Neural cell (in vitro differentiated cells): ENCODE results near the gene CDC37L1. TPM values are rescaled to one million over a fixed set of nuclear protein-coding genes. Genes with fewer than 3 reads are reported as not detected.

Experiments
- H2AFZ ChIP-seq: fragments of 200-600, 300-800 bp; sonication (generic), shearing (Covaris generic); 2 replicates; pipeline ENCODE4 v1.6.0; 2014; ENCODE audit warnings: low read depth, mild to moderate bottlenecking, antibody characterized with exemption, low read length, moderate library complexity
- H3F3A ChIP-seq: fragments of 200-600 bp; shearing (Covaris generic); 2 replicates; pipeline ENCODE4 v1.6.1; 2016; ENCODE audit warnings: mild to moderate bottlenecking, moderate library complexity, mixed read lengths, antibody characterized with exemption, low read length; ENCODE audit not compliant: insufficient read depth, poor library complexity, severe bottlenecking
- H3K27ac ChIP-seq: fragments of 200-600, 300-800 bp; sonication (generic), shearing (Covaris generic); 2 replicates; pipeline ENCODE4 v1.5.1; 2014; ENCODE audit warnings: mild to moderate bottlenecking, low read length, moderate library complexity
- H3K27me3 ChIP-seq: fragments of 300-800, 200-600 bp; sonication (generic), shearing (Covaris generic); 2 replicates; pipeline ENCODE4 v1.6.0; 2014; ENCODE audit warnings: mild to moderate bottlenecking, low read depth, low read length, moderate library complexity; ENCODE audit not compliant: insufficient read depth
- H3K36me3 ChIP-seq: fragments of 300-800, 200-600 bp; sonication (generic), shearing (Covaris generic); 2 replicates; pipeline ENCODE4 v1.5.1; 2014; ENCODE audit warnings: mild to moderate bottlenecking, antibody characterized with exemption, low read length, moderate library complexity; ENCODE audit not compliant: insufficient read depth
- H3K4me2 ChIP-seq: fragments of 300-800, 200-600 bp; sonication (generic), shearing (Covaris generic); 2 replicates; pipeline ENCODE4 v1.6.0; 2014; ENCODE audit warnings: mild to moderate bottlenecking, low read length
- H3K4me3 ChIP-seq: fragments of 300-800, 200-600 bp; sonication (generic), shearing (Covaris generic); 2 replicates; pipeline ENCODE4 v1.5.1; 2014; ENCODE audit warnings: mild to moderate bottlenecking, low read length, moderate library complexity
- H3K79me2 ChIP-seq: fragments of 200-600 bp; shearing (Covaris generic); replicated peaks from 2 replicates; pipeline ENCODE4 v1.6.0; 2014; ENCODE audit warnings: mild to moderate bottlenecking, low read length, moderate library complexity; ENCODE audit not compliant: insufficient read depth
- H3K9ac ChIP-seq: fragments of 300-800, 200-600 bp; sonication (generic), shearing (Covaris generic); 2 replicates; pipeline ENCODE4 v1.6.1; 2016; ENCODE audit warnings: mild to moderate bottlenecking, low read length, mixed read lengths
- H3K9me2 ChIP-seq: fragments of 200-600 bp; shearing (Covaris generic); 2 replicates; pipeline ENCODE4 v1.6.1; 2016; ENCODE audit warnings: mild to moderate bottlenecking, low read length, mixed read lengths; ENCODE audit not compliant: insufficient read depth
- H3K9me3 ChIP-seq: fragments of 200-600, 300-800 bp; sonication (generic), shearing (Covaris generic); 2 replicates; pipeline ENCODE4 v1.6.1; 2016; ENCODE audit warnings: mild to moderate bottlenecking, mixed run types, low read length, moderate library complexity, mixed read lengths
- H4K20me1 ChIP-seq: fragments of 200-600 bp; shearing (Covaris generic); 2 replicates; pipeline ENCODE4 v1.6.1; 2016; ENCODE audit warnings: mild to moderate bottlenecking, mixed run types; ENCODE audit not compliant: insufficient read depth
- EP300 ChIP-seq: fragments of 450-650 bp; conservative IDR thresholded peaks from 2 replicates; pipeline ENCODE4 v1.6.1; 2014; ENCODE audit warnings: antibody characterized with exemption, mild to moderate bottlenecking, moderate library complexity; ENCODE audit not compliant: poor library complexity, severe bottlenecking
- EZH2 ChIP-seq: fragments of 200-600, 300-800 bp; shearing (Covaris generic), sonication (generic); IDR thresholded peaks from 2 replicates; pipeline ENCODE4 v1.6.1; 2014; ENCODE audit warnings: antibody characterized with exemption, low read length, borderline replicate concordance, mild to moderate bottlenecking; ENCODE audit not compliant: insufficient read depth, poor library complexity, severe bottlenecking
- MXI1 ChIP-seq: fragments of 450-650 bp; conservative IDR thresholded peaks from 2 replicates; pipeline ENCODE4 v1.6.1; 2014; ENCODE audit warnings: antibody characterized with exemption, mild to moderate bottlenecking; ENCODE audit not compliant: poor library complexity, severe bottlenecking
- POLR2AphosphoS5 ChIP-seq: IDR thresholded peaks from 2 replicates; pipeline ENCODE4 v1.6.1; 2012
- RAD21 ChIP-seq: fragments of 450-650 bp; conservative IDR thresholded peaks from 2 replicates; pipeline ENCODE4 v1.6.1; 2014; ENCODE audit warnings: antibody characterized with exemption, mild to moderate bottlenecking, moderate library complexity
- SMC3 ChIP-seq: fragments of 450-650 bp; conservative IDR thresholded peaks from 2 replicates; pipeline ENCODE4 v1.6.1; 2014; ENCODE audit warnings: antibody characterized with exemption, mild to moderate bottlenecking, moderate library complexity; ENCODE audit not compliant: poor library complexity
- TAF1 ChIP-seq: IDR thresholded peaks from 2 replicates; pipeline ENCODE4 v1.6.1; 2012; ENCODE audit warnings: low read depth
- polyA plus RNA-seq: library from polyadenylated mRNA; depleted of rRNA; stranded (reverse); fragments of >200 nt; gene quantifications from 2 replicates; pipeline ENCODE4 v1.2.3, GENCODE V29; 2014
- TF ChIP-seq, protein P1 (sequence below): IDR thresholded peaks from 2 replicates; pipeline ENCODE4 v1.6.1; 2012; ENCODE audit warnings: borderline replicate concordance
- TF ChIP-seq, protein P2 (sequence below): fragments of 450-650 bp; IDR thresholded peaks from 2 replicates; pipeline ENCODE4 v1.5.1; 2014; ENCODE audit warnings: antibody characterized with exemption, mild to moderate bottlenecking, moderate library complexity; ENCODE audit not compliant: poor library complexity, severe bottlenecking

CDC37L1 gene
- polyA plus RNA-seq, 1 donor from 2014 or later = 34.7 TPM

DNA sequence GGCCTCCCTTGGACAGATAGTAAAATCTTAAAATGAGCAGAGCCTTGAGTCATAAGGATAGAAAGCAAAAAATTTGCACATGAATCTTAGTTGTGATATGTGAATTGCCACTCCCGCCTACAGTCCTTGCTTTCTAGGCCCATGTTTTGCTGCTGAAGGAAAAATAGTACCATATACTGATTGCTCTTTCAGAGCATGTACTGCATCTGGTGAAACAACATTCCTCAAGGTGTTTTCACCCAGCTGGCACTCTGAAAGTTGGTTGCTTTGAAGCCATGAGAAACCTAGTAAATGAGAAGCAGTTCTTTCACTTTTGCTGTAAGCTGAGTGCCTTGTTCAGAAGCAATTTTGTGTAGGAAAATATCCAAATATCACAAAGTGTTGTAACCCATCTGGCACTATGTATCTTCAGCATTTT is 10.3 kb downstream of the CDC37L1 start:
- Histone ChIP-seq H3F3A (no peaks in the 10 kb centered on the region), H3K79me2 (peaks cover 10% of the 10 kb centered on the region), H3K4me3 (no peak overlapping the region), H3K27me3 (no peaks in the 10 kb centered on the region), H3K4me2 (no peak overlapping the region), H3K9ac (no peak overlapping the region), H3K27ac (no peak overlapping the region), H3K9me3 (no peaks in the 10 kb centered on the region), H2AFZ (no peak overlapping the region), H4K20me1 (no peaks in the 10 kb centered on the region), H3K9me2 (no peaks in the 10 kb centered on the region), H3K36me3 (no peaks in the 10 kb centered on the region)
- no peak for TF ChIP-seq EZH2
- TF ChIP-seq MXI1 = no peak
- TF ChIP-seq EP300 = no peak
- no peak for TF ChIP-seq TAF1
- no peak for TF ChIP-seq SMC3
- TF ChIP-seq, protein P1, sequence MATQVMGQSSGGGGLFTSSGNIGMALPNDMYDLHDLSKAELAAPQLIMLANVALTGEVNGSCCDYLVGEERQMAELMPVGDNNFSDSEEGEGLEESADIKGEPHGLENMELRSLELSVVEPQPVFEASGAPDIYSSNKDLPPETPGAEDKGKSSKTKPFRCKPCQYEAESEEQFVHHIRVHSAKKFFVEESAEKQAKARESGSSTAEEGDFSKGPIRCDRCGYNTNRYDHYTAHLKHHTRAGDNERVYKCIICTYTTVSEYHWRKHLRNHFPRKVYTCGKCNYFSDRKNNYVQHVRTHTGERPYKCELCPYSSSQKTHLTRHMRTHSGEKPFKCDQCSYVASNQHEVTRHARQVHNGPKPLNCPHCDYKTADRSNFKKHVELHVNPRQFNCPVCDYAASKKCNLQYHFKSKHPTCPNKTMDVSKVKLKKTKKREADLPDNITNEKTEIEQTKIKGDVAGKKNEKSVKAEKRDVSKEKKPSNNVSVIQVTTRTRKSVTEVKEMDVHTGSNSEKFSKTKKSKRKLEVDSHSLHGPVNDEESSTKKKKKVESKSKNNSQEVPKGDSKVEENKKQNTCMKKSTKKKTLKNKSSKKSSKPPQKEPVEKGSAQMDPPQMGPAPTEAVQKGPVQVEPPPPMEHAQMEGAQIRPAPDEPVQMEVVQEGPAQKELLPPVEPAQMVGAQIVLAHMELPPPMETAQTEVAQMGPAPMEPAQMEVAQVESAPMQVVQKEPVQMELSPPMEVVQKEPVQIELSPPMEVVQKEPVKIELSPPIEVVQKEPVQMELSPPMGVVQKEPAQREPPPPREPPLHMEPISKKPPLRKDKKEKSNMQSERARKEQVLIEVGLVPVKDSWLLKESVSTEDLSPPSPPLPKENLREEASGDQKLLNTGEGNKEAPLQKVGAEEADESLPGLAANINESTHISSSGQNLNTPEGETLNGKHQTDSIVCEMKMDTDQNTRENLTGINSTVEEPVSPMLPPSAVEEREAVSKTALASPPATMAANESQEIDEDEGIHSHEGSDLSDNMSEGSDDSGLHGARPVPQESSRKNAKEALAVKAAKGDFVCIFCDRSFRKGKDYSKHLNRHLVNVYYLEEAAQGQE = no peak

DNA sequence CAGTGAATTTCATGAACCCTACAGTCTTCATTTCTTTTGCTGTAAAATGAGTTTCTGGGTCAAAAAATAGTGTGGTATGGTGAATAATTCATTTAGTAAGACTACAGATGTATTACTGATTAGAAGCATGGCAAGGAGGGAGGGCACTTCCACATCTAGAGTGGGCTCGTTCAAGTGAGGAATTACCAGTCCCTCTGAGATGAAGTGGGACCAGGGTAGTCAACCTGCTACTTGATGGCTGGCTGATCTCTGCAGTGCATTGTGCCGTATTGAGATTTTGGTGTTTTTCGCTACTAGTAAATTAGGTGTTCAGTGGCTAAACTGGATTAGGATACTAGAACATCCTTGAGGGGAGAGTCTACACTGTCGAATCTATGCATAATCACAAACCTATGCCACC is 10.8 kb downstream of the CDC37L1 start:
- H3K27me3 ChIP-seq = no peaks in the 10 kb centered on the region
- H2AFZ ChIP-seq = no peak overlapping the region
- H3K9me2 ChIP-seq = no peaks in the 10 kb centered on the region
- H3K36me3 ChIP-seq = no peaks in the 10 kb centered on the region
- TF ChIP-seq TAF1 = no peak
- no peak for TF ChIP-seq EZH2
- TF ChIP-seq, protein P2, sequence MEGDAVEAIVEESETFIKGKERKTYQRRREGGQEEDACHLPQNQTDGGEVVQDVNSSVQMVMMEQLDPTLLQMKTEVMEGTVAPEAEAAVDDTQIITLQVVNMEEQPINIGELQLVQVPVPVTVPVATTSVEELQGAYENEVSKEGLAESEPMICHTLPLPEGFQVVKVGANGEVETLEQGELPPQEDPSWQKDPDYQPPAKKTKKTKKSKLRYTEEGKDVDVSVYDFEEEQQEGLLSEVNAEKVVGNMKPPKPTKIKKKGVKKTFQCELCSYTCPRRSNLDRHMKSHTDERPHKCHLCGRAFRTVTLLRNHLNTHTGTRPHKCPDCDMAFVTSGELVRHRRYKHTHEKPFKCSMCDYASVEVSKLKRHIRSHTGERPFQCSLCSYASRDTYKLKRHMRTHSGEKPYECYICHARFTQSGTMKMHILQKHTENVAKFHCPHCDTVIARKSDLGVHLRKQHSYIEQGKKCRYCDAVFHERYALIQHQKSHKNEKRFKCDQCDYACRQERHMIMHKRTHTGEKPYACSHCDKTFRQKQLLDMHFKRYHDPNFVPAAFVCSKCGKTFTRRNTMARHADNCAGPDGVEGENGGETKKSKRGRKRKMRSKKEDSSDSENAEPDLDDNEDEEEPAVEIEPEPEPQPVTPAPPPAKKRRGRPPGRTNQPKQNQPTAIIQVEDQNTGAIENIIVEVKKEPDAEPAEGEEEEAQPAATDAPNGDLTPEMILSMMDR = no peak
- no peak for TF ChIP-seq POLR2AphosphoS5
- TF ChIP-seq, protein P1 = no peak
- no peak for TF ChIP-seq SMC3
- TF ChIP-seq MXI1 = no peak
- no peak for TF ChIP-seq EP300
- no peak for TF ChIP-seq RAD21
- H4K20me1 ChIP-seq = no peaks in the 10 kb centered on the region
- H3K9me3 ChIP-seq = no peaks in the 10 kb centered on the region
- no peak overlapping the region for H3K27ac ChIP-seq
- H3K79me2 ChIP-seq = peaks cover 10% of the 10 kb centered on the region
- no peaks in the 10 kb centered on the region for H3F3A ChIP-seq
- H3K4me2 ChIP-seq = no peak overlapping the region
- H3K9ac ChIP-seq = no peak overlapping the region
- H3K4me3 ChIP-seq = no peak overlapping the region
